HAP-1 (cell line): ENCODE data around the gene TNFRSF11A.

Source experiments
- DNase-seq, 2 experiments: peaks; one replicate each; pipeline ENCODE4 v3.0.0-alpha.2; 2016 to 2020; ENCODE audit warnings: low spot score in 2 of 2
- H3K27me3 ChIP-seq: fragments of 250-450 bp; sonication (Bioruptor Pico); 2 replicates; pipeline ENCODE4 v1.5.1; 2020; ENCODE audit warnings: low read depth, mild to moderate bottlenecking, moderate library complexity
- H3K36me3 ChIP-seq: fragments of 250-450 bp; sonication (Bioruptor Pico); replicated peaks from 2 replicates; pipeline ENCODE4 v1.5.1; 2020; ENCODE audit warnings: mild to moderate bottlenecking
- H3K4me1 ChIP-seq: fragments of 250-450 bp; sonication (Bioruptor Pico); 2 replicates; pipeline ENCODE4 v1.5.1; 2020; ENCODE audit warnings: mild to moderate bottlenecking
- H3K4me3 ChIP-seq: fragments of 250-450 bp; sonication (Bioruptor Pico); 2 replicates; pipeline ENCODE4 v1.5.1; 2020; ENCODE audit warnings: mild to moderate bottlenecking, moderate library complexity
- H3K9me3 ChIP-seq: fragments of 250-450 bp; sonication (Bioruptor Pico); 2 replicates; pipeline ENCODE4 v1.5.1; 2020; ENCODE audit warnings: mild to moderate bottlenecking, moderate library complexity
- in situ Hi-C: fragments of 300-500 bp; cut with MboI; formaldehyde crosslinking; loops from 3 replicates; pipeline ENCODE4 v1.14.3; 2020; ENCODE audit warnings: low sequenced_read_pairs, inconsistent platforms, mixed read lengths

Gene TNFRSF11A

GRCh38 chr18:62329691-62330454 lies 4.8 kb downstream of the TNFRSF11A start:
- DNase-seq = no peak
- no peaks in the 10 kb centered on the region for H3K27me3 ChIP-seq
- H3K4me1 ChIP-seq = peaks cover 15% of the 10 kb centered on the region
- no peaks in the 10 kb centered on the region for H3K9me3 ChIP-seq
- no peaks in the 10 kb centered on the region; the same call in 1 of the 2 replicates for H3K36me3 ChIP-seq
- in situ Hi-C loops = no loop called here
- no peak overlapping the region for H3K4me3 ChIP-seq

DNA sequence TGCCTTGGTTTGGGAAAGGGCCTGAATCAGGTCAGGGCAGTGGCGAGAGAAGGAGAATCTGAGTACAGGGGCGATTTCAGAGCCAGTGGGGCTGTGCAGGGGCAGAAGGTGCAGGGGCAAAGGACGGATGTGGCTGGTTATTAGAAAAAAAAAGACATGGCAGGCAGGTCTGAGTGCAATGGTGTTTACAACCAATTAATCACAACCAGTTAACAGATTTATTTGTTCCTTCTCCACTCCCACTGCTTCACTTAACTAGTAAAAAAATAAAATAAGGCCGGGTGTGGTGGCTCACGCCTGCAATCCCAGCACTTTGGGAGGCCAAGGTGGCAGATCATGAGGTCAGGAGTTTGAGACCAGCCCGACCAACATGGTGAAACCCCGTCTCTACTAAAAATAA lies 5.5 kb downstream of the TNFRSF11A start:
- DNase-seq = no peak
- Histone ChIP-seq H3K4me3 (no peak overlapping the region), H3K4me1 (peaks cover 15% of the 10 kb centered on the region), H3K9me3 (no peaks in the 10 kb centered on the region), H3K36me3 (no peaks in the 10 kb centered on the region; the same call in 1 of the 2 replicates), H3K27me3 (no peaks in the 10 kb centered on the region)
- in situ Hi-C loops = no loop called here

DNA sequence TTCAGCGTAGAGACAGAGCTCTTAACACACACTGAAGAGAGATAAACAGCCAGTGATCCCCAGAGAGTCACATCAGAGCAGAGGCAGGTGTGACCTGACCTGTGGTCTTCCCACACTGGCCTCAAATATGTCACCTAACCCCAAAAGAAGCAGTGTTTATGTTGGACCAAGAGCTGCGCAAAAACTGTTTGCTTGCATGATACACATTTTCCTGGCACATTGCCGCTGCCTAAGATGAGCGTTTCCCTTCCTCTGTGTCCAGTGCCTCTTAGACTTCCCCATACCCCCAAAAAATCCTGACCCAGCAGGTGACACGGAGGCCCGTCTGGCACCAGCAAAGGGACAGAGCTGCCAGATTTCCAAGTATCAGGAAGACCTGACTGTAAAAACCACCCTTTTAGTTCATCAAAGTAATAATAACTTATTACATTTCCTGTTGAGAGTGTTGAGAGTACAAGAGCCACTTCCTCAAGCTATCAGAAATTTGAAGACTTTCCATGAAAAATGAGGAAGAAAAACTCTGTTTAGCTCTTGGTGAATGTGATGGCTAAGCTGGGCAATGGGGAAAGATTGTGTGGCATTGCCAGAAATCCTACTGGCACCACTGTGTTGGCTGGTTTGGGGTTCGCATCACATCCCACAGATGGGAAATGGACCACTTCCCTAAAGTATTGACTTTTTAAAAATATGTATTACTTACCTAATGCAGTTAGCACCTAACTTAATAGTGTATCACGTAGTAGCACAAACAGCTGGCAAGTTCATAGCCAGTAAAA lies 6.7 kb downstream of the TNFRSF11A start:
- no peak for DNase-seq
- Histone ChIP-seq H3K4me3 (no peak overlapping the region), H3K9me3 (no peaks in the 10 kb centered on the region), H3K4me1 (peaks cover 16% of the 10 kb centered on the region), H3K27me3 (no peaks in the 10 kb centered on the region), H3K36me3 (no peaks in the 10 kb centered on the region; the same call in 1 of the 2 replicates)
- in situ Hi-C loops = no loop called here

DNA sequence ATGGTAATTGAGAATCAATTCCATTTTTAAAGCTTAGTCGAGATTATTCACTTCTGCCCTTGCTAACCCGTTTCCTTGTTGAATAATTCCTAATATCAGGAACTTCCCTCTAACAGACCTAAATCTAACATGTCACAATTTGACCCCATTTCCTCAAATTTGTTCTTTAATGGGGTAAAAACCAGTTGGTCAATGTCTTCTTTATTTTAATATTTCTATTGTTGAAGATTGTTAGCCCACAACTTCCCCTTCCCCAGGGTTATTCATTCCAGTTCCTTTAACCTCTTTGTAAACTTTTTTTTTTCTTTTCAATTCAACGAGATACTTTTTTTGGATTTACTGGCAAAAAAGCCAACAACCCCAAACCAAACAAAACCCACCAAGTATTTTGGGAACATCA lies 7.3 kb downstream of the TNFRSF11A start:
- DNase-seq = no peak
- Histone ChIP-seq H3K4me3 (no peak overlapping the region), H3K9me3 (no peaks in the 10 kb centered on the region), H3K36me3 (no peaks in the 10 kb centered on the region; the same call in 1 of the 2 replicates), H3K27me3 (no peaks in the 10 kb centered on the region), H3K4me1 (peaks cover 13% of the 10 kb centered on the region)
- in situ Hi-C loops = no loop called here

DNA sequence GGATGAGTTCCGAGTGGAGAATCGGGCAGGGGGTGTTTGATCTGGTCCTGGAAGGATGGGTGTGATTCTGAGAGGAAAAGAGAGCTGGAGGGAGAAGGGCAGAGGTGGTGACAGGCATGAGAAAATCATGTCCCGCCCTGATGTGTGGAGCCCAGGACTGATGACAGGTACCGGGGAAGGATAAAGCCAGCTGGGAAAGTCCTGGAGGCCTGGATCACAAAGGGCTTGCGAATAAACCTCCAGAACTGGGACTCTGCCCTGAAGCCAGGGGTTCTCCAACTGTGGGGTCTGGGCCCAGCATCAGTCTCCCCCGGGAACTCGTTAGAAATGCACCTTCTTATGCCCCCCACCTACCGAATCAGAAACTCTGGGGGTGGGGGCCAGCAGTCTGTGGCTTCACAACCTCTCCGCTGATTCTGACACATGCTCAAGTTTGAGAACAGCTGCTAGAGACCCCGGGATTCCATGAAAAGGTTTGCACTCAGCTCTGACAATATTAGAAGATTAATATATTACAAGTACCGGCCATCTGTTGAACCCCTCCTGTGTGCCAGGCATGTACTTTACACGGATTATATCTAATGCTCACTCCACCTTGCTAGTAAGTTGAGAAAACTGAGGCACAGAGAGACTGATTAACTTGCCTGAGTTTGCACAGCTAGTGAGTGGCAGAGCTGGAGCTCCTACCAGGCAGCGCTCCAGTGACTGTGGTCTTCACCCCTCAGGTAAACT lies 8.0 kb downstream of the TNFRSF11A start:
- Histone ChIP-seq H3K4me1 (peaks cover 11% of the 10 kb centered on the region), H3K4me3 (no peak overlapping the region), H3K9me3 (no peaks in the 10 kb centered on the region), H3K27me3 (no peaks in the 10 kb centered on the region), H3K36me3 (no peaks in the 10 kb centered on the region; the same call in 1 of the 2 replicates)
- DNase-seq = no peak
- in situ Hi-C loops = no loop called here

DNA sequence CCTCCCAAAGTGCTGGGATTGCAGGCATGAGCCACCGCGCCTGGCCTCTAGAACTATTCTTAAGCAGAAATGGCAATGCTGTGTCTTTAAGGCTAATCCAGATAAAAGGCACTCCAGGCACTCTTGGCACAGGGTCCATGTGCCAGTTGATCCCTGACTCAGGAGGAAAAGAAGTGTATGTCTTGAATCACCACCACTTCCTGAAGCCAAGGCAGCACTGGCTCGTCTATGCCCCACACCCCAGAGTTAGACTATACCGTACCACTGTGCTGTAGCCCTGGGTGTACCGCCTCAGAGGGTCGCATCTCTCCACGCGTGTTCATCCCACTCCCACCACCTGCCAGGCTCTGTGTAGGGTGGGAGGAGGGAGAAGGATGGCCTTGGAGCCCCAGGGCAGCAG lies 9.0 kb downstream of the TNFRSF11A start:
- DNase-seq = no peak
- Histone ChIP-seq H3K9me3 (no peaks in the 10 kb centered on the region), H3K4me3 (no peak overlapping the region), H3K36me3 (no peaks in the 10 kb centered on the region; the same call in 1 of the 2 replicates), H3K4me1 (peaks cover 8% of the 10 kb centered on the region), H3K27me3 (no peaks in the 10 kb centered on the region)
- in situ Hi-C loops = no loop called here

- in situ Hi-C loops = no loop called here
- Histone ChIP-seq H3K9me3 (no peaks in the 10 kb centered on the region), H3K4me1 (peaks cover 8% of the 10 kb centered on the region), H3K4me3 (no peak overlapping the region), H3K27me3 (no peaks in the 10 kb centered on the region), H3K36me3 (no peaks in the 10 kb centered on the region; the same call in 1 of the 2 replicates)
- DNase-seq = no peak
Measured at GRCh38 chr18:62335494-62335893, 10.4 kb downstream of the TNFRSF11A start.

GRCh38 chr18:62336618-62337017 lies 11.5 kb downstream of the TNFRSF11A start:
- no peaks in the 10 kb centered on the region; the same call in 1 of the 2 replicates for H3K36me3 ChIP-seq
- no peak for DNase-seq
- H3K4me1 ChIP-seq = peaks cover 12% of the 10 kb centered on the region
- H3K4me3 ChIP-seq = no peak overlapping the region
- in situ Hi-C loops = no loop called here
- H3K27me3 ChIP-seq = no peaks in the 10 kb centered on the region
- no peaks in the 10 kb centered on the region for H3K9me3 ChIP-seq

DNA sequence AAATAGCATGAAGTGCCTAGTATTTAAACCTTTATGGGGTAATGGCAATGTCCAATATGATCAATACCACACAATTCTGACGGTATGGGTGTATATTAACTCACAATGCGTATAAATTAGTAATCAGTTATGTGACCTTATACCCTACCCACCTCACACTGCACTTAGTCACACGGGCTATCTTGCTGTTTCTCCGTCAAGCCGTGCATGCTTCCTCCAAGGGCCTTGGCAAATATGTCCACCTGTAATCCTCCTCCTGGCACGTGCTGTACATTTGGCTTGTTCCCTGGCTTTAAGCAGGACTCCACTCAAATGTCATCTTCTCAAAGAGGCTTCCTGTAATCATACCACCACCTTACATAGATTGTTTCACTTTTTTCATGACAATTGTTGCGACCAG lies 12.2 kb downstream of the TNFRSF11A start:
- Histone ChIP-seq H3K4me3 (no peak overlapping the region), H3K36me3 (no peaks in the 10 kb centered on the region; the same call in 1 of the 2 replicates), H3K9me3 (no peaks in the 10 kb centered on the region), H3K4me1 (peaks cover 12% of the 10 kb centered on the region), H3K27me3 (no peaks in the 10 kb centered on the region)
- in situ Hi-C loops = no loop called here
- DNase-seq = no peak

DNA sequence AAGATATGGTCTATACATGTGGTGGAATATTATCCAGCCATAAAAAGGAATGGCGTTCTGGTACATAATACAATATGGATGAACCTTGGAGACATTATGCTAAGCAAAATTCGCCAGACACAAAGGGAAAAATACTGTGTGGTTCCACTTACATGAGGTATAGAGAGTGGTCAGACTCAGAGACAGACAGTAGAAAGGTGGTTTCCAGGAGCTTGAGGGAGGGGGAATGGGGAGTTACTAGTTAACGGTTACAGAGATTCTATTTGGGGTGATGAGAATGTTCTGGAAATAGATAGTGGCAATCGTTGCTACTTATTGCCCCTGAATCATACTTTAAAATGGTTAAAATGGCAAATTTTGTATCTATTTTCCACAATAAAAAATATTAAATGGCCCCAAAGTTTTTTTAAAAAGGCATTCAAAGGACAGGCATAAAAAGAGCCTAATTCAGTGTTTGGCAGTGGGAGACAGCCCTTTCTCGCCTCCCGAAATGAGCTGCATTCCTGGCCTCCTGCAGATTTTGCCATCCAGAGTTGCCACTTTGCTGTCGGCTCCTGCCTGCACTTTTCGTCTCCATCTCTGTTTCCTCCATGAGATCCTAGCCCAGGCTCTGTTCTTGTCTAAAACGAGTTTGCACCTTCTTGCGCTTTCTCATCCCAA lies 13.5 kb downstream of the TNFRSF11A start:
- H3K4me3 ChIP-seq = no peak overlapping the region
- no peaks in the 10 kb centered on the region for H3K36me3 ChIP-seq
- H3K4me1 ChIP-seq = peaks cover 12% of the 10 kb centered on the region
- in situ Hi-C loops = no loop called here
- H3K27me3 ChIP-seq = no peaks in the 10 kb centered on the region
- no peak for DNase-seq
- H3K9me3 ChIP-seq = no peaks in the 10 kb centered on the region

GRCh38 chr18:62339106-62339988 lies 14.2 kb downstream of the TNFRSF11A start:
- in situ Hi-C loops = no loop called here
- no peak overlapping the region for H3K4me3 ChIP-seq
- DNase-seq = no peak

DNA sequence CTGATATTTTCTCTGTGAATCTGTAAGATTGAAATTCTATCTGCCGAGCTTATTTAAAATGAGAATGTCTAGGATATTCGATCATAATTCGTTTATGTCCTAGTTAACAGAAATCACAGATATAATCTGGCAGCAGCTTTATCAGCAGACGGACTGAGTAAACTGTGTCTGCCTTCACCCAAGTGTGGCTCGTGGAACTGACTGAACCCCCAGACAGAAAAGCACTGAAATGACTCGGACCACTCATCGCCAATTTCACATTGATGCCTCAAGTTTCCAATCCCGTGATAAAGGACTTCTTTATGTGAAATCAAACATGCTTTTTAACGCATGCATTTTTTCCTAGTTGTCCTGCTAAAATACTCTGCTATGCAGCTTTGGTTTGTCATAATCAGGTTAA lies 15.9 kb downstream of the TNFRSF11A start:
- H3K9me3 ChIP-seq = no peaks in the 10 kb centered on the region
- H3K4me1 ChIP-seq = peaks cover 26% of the 10 kb centered on the region
- no peak overlapping the region for H3K4me3 ChIP-seq
- no peaks in the 10 kb centered on the region for H3K27me3 ChIP-seq
- in situ Hi-C loops = no loop called here
- no peak for DNase-seq
- no peaks in the 10 kb centered on the region for H3K36me3 ChIP-seq

More at GRCh38 chr18:62339106-62339988, 14.2 kb downstream of the TNFRSF11A start:
- H3K36me3 ChIP-seq = no peaks in the 10 kb centered on the region
- no peaks in the 10 kb centered on the region for H3K27me3 ChIP-seq
- H3K9me3 ChIP-seq = no peaks in the 10 kb centered on the region
- H3K4me1 ChIP-seq = peaks cover 12% of the 10 kb centered on the region
